ENCODE results near the gene USP46.

- TF ChIP-seq CTCF (conservative IDR thresholded peaks at IDR 0.05 in 1 of 2, IDR thresholded peaks at IDR 0.05 in 1 of 2; ENCODE audit: extremely low read depth in 1 of 2, insufficient read depth in 1 of 2, low read depth in 1 of 2, low read length in 2 of 2) (no peak), EZH2 (IDR thresholded peaks at IDR 0.05; ENCODE audit: borderline replicate concordance, low read length) (no peak)
Measured at GRCh38 chr4:52659722-52660261, 691 bp upstream of the USP46 start.
